SU-DHL-6 (cell line): ENCODE measurements around the gene S100A9.

Experiments used
- CTCF ChIP-seq: fragments of 200-600 bp; sonication (generic); IDR thresholded peaks from one replicate; pipeline ENCODE4 v1.5.1; 2017; ENCODE audit warnings: antibody characterized with exemption, mild to moderate bottlenecking, low read length, moderate library complexity; ENCODE audit not compliant: insufficient read depth, poor library complexity, severe bottlenecking
- EZH2phosphoT487 ChIP-seq: fragments of 200-600 bp; sonication (generic), shearing (Covaris generic); conservative IDR thresholded peaks from 2 replicates; pipeline ENCODE4 v1.6.1; 2018; ENCODE audit warnings: mild to moderate bottlenecking, antibody characterized with exemption, low read length, moderate library complexity, mixed read lengths

GRCh38 chr1:153352523-153352922, 5.1 kb upstream of the S100A9 start:
- peak; percentile 70 for TF ChIP-seq CTCF
- no peak for TF ChIP-seq EZH2phosphoT487
